Cardiac fibroblast (primary cell): ENCODE measurements around the gene CSK.

Experiments used
- DNase-seq, 2 donors: peaks; one replicate each; pipeline versions ENCODE4 v3.0.0 to v3.0.0-alpha.2; 2010; ENCODE audit warnings: low read depth in 2 of 2
- H3K4me3 ChIP-seq, 2 donors: replicated peaks in 1 of 2; 1 replicate in 1 of 2; 2 replicates in 1 of 2; pipeline ENCODE4 v1.5.1; 2011; ENCODE audit warnings: low read depth in 2 of 2, low read length in 2 of 2, mild to moderate bottlenecking in 2 of 2, moderate library complexity in 1 of 2
- TF ChIP-seq, protein P1 (sequence below): IDR thresholded peaks from one replicate; pipeline ENCODE4 v1.5.1; 2011; ENCODE audit warnings: low read depth, mild to moderate bottlenecking, low read length, inconsistent platforms

Gene CSK

GRCh38 chr15:74794970-74795349 is 13.1 kb downstream of the CSK start:
- TF ChIP-seq, protein P1, sequence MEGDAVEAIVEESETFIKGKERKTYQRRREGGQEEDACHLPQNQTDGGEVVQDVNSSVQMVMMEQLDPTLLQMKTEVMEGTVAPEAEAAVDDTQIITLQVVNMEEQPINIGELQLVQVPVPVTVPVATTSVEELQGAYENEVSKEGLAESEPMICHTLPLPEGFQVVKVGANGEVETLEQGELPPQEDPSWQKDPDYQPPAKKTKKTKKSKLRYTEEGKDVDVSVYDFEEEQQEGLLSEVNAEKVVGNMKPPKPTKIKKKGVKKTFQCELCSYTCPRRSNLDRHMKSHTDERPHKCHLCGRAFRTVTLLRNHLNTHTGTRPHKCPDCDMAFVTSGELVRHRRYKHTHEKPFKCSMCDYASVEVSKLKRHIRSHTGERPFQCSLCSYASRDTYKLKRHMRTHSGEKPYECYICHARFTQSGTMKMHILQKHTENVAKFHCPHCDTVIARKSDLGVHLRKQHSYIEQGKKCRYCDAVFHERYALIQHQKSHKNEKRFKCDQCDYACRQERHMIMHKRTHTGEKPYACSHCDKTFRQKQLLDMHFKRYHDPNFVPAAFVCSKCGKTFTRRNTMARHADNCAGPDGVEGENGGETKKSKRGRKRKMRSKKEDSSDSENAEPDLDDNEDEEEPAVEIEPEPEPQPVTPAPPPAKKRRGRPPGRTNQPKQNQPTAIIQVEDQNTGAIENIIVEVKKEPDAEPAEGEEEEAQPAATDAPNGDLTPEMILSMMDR = no peak
- no peak overlapping the region for H3K4me3 ChIP-seq
- no peak for DNase-seq

GRCh38 chr15:74795966-74796625 is 14.2 kb downstream of the CSK start:
- no peak overlapping the region for H3K4me3 ChIP-seq
- TF ChIP-seq, protein P1 = no peak
- no peak for DNase-seq

GRCh38 chr15:74798388-74799254 is 16.7 kb downstream of the CSK start:
- H3K4me3 ChIP-seq = no peak overlapping the region
- no peak for DNase-seq
- TF ChIP-seq, protein P1 = no peak

- H3K4me3 ChIP-seq = no peak overlapping the region
- DNase-seq = no peak
- TF ChIP-seq, protein P1 = no peak
Observed at GRCh38 chr15:74799255-74799855, 17.5 kb downstream of the CSK start.

- no peak overlapping the region for H3K4me3 ChIP-seq
- DNase-seq = peak; percentile 66 to 71
- TF ChIP-seq, protein P1 = peak; percentile 99
Observed at GRCh38 chr15:74799856-74800558, 18.1 kb downstream of the CSK start.

GRCh38 chr15:74800559-74801094 is 18.7 kb downstream of the CSK start:
- TF ChIP-seq, protein P1 = no peak
- no peak overlapping the region for H3K4me3 ChIP-seq
- DNase-seq = no peak
